HK-2 (cell line): ENCODE results near the gene RBM15.

Experiments
- DNase-seq: peaks from one replicate; pipeline ENCODE4 v3.0.0-alpha.2; 2018; ENCODE audit not compliant: unreplicated experiment

RBM15 gene

GRCh38 chr1:110338886-110339406 lies at the start of gene RBM15:
Gene RBM15, plus strand, starts transcription at chr1:110339377. Its CDS starts 29 bp downstream, at chr1:110339406.
- DNase-seq, result peak; percentile 97

- no peak for DNase-seq
These were observed 47.7 kb upstream of the RBM15 start for GRCh38 chr1:110291241-110292030.

- DNase-seq, result no peak
These were observed 47.0 kb upstream of the RBM15 start for GRCh38 chr1:110292031-110292741.

- no peak for DNase-seq
These were observed 45.5 kb upstream of the RBM15 start for GRCh38 chr1:110293601-110294104.

- DNase-seq, result no peak
These were observed 44.9 kb upstream of the RBM15 start for GRCh38 chr1:110294308-110294707.

- DNase-seq, result no peak
These were observed 40.2 kb upstream of the RBM15 start for GRCh38 chr1:110298991-110299390.

GRCh38 chr1:110300412-110301085 lies 38.6 kb upstream of the RBM15 start:
- no peak for DNase-seq

- DNase-seq, result no peak
These were observed 36.3 kb upstream of the RBM15 start for GRCh38 chr1:110302836-110303235.

- DNase-seq, result no peak
These were observed 33.2 kb upstream of the RBM15 start for GRCh38 chr1:110305900-110306420.

GRCh38 chr1:110307239-110307974 lies 31.8 kb upstream of the RBM15 start:
- DNase-seq, result no peak

- DNase-seq, result no peak
These were observed 30.9 kb upstream of the RBM15 start for GRCh38 chr1:110308247-110308646.

GRCh38 chr1:110309139-110309538 lies 30.0 kb upstream of the RBM15 start:
- DNase-seq, result no peak

- no peak for DNase-seq
These were observed 29.4 kb upstream of the RBM15 start for GRCh38 chr1:110309767-110310166.

GRCh38 chr1:110310300-110310699 lies 28.9 kb upstream of the RBM15 start:
- DNase-seq, result no peak

GRCh38 chr1:110312188-110313121 lies 26.7 kb upstream of the RBM15 start:
- peak; percentile 63 for DNase-seq

- DNase-seq, result no peak
These were observed 22.4 kb upstream of the RBM15 start for GRCh38 chr1:110316735-110317134.

- DNase-seq, result no peak
These were observed 21.1 kb upstream of the RBM15 start for GRCh38 chr1:110318046-110318445.

GRCh38 chr1:110319332-110320167 lies 19.6 kb upstream of the RBM15 start:
- DNase-seq, result no peak

GRCh38 chr1:110320168-110320518 lies 19.0 kb upstream of the RBM15 start:
- DNase-seq, result no peak
